ENCODE data around the gene C1QB.

- TF ChIP-seq CSRNP3 (CRISPR knock-in tag; IDR thresholded peaks at IDR 0.05) (no peak), ZNF8 (CRISPR knock-in tag; IDR thresholded peaks at IDR 0.05) (no peak), ZFP30 (CRISPR knock-in tag; IDR thresholded peaks at IDR 0.05) (no peak), PATZ1 (CRISPR knock-in tag; IDR thresholded peaks at IDR 0.05; ENCODE audit: borderline replicate concordance) (no peak), ZC3H10 (CRISPR knock-in tag; IDR thresholded peaks at IDR 0.05) (no peak), BACH2 (CRISPR knock-in tag; IDR thresholded peaks at IDR 0.05; ENCODE audit: borderline replicate concordance) (no peak), ARNTL (CRISPR knock-in tag; IDR thresholded peaks at IDR 0.05; ENCODE audit: borderline replicate concordance, low read depth) (no peak), CSDC2 (CRISPR knock-in tag; IDR thresholded peaks at IDR 0.05) (no peak)
These were observed 37.1 kb upstream of the C1QB start for GRCh38 chr1:22615886-22616285.
